Stomach (tissue), 4 donors: ENCODE measurements around the gene GUCY1A2.

Source experiments
- EP300 ChIP-seq: sonication (generic); formaldehyde crosslinking; IDR thresholded peaks from one replicate; pipeline ENCODE4 v1.6.1; 2017; ENCODE audit warnings: antibody characterized with exemption
- POLR2A ChIP-seq, 4 donors: fragments of 450-650 bp; IDR thresholded peaks; one replicate each; pipeline ENCODE4 v1.6.1; 2016; ENCODE audit warnings: antibody characterized with exemption in 4 of 4, control low read depth in 2 of 4, mild to moderate bottlenecking in 1 of 4, moderate library complexity in 1 of 4
- POLR2AphosphoS5 ChIP-seq, 3 donors: sonication (generic); formaldehyde crosslinking; IDR thresholded peaks; one replicate each; pipeline ENCODE4 v1.6.1; 2016; ENCODE audit warnings: antibody characterized with exemption in 3 of 3
- TF ChIP-seq, protein P1 (sequence below), 7 experiments: fragments of 450-650 bp in 4 of 7; fragments of 200-600 bp in 3 of 7; sonication (generic) in 3 of 7; IDR thresholded peaks; one replicate each; pipeline ENCODE4 v1.5.1; 2016 to 2019; ENCODE audit warnings: antibody characterized with exemption in 7 of 7, control low read depth in 2 of 7, mild to moderate bottlenecking in 1 of 7

DNA sequence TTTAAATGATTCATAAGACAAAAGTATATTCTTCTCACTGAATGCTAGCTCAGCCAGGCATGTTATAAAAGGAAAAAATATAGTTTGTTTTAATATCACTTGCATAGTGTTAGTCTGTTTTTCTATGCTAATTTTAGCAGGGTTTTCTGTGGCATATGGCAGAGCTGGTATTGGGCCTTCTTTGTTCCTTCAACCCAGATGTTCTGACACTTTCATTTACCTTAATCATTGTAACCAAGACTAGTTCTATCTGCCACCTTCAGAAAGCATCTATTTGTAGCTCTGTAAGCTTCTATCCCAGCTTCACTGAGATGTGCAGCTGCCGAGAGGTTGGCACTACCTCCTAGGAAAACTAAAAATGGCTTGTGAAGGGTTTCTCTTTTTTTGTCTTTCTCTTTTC is 338.7 kb downstream of the GUCY1A2 start:
- TF ChIP-seq, protein P1, sequence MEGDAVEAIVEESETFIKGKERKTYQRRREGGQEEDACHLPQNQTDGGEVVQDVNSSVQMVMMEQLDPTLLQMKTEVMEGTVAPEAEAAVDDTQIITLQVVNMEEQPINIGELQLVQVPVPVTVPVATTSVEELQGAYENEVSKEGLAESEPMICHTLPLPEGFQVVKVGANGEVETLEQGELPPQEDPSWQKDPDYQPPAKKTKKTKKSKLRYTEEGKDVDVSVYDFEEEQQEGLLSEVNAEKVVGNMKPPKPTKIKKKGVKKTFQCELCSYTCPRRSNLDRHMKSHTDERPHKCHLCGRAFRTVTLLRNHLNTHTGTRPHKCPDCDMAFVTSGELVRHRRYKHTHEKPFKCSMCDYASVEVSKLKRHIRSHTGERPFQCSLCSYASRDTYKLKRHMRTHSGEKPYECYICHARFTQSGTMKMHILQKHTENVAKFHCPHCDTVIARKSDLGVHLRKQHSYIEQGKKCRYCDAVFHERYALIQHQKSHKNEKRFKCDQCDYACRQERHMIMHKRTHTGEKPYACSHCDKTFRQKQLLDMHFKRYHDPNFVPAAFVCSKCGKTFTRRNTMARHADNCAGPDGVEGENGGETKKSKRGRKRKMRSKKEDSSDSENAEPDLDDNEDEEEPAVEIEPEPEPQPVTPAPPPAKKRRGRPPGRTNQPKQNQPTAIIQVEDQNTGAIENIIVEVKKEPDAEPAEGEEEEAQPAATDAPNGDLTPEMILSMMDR (IDR thresholded peaks at IDR 0.05): no peak
- no peak for TF ChIP-seq POLR2AphosphoS5 (IDR thresholded peaks at IDR 0.05)
- TF ChIP-seq EP300: no peak
- no peak for TF ChIP-seq POLR2A (IDR thresholded peaks at IDR 0.05)
